Stimulated activated CD8-positive, alpha-beta memory T cell treated with anti-CD3 and anti-CD28 coated beads, Interleukin-7, amount 100 ng/mL, for 1 hour (primary cell): Measurements from ENCODE around the gene SPATA19.
"Not testable (repeated sequence)": the region's sequence is repeated elsewhere in the genome, so short reads cannot be mapped to it uniquely, and the experiment has no call there.

Source experiments
- DNase-seq, 2 donors: peaks; one replicate each; pipeline ENCODE4 v3.0.0-alpha.2; 2020; ENCODE audit warnings: low read depth in 2 of 2

The SPATA19 gene, protein sequence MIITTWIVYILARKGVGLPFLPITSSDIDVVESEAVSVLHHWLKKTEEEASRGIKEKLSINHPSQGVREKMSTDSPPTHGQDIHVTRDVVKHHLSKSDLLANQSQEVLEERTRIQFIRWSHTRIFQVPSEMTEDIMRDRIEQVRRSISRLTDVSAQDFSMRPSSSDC

DNA sequence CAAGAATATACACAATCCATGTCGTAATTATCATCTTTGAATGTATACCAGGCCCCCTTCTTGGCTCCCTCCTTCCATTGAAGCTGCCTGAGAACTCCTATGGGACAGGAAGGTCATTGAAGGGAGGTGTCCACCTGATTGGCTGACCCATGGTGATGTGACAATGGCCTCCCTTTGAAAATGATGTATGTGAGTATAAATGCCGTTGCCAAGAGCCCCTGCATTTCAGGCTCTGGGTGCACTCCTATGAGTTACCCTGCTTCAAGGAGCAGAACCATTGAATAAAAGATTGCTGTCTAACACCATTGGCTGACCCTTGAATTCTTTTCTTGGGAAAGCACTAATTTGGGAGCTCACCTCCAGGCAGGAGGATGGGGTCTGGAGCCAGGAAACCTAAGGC is at the start of gene SPATA19:
Gene SPATA19, minus strand, starts transcription at position 101 of the 400 bp plus-strand sequence. Its CDS starts 67 bp downstream, at position 34.
- no peak for DNase-seq

DNA sequence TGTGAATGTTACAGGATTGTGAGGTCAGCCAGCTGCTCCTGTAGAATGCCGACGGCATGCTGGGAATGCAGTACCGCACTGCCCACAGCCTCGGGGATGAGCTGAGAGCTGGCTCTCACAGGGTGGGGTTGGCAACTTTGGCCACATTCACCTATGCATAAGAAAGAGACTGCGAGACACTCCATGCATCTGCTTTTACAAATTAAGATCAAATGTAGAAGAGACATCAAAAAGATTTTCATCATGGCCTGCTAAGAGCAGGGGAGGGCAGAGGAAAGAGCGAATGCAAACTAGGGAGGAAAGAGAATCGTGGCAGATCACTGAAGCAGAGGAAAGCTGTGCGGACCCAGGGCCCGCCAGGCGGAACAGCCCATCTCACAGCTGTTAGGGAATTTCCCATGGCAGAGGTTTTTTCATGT is 49.8 kb upstream of the SPATA19 start:
- DNase-seq, result no peak

DNA sequence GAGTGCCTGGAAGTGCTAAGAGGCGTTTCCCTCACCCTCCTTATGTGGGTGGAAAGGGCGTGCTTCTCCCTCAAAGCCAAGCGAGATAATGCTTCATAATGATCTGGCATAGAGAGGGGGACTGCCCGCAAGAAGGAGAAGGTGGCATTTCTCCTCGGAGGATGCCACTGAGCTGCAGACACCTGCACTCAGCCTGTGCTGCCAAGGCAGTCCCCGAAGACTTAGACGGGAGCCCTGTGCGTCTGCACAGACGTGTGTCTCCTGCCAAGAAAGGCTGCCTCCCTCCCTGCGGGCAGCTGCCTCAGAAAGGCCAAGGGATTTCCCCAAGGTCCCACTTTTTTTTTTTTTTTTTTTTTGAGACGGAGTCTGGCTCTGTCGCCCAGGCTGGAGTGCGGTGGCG is 48.1 kb upstream of the SPATA19 start:
- DNase-seq, result no peak

DNA sequence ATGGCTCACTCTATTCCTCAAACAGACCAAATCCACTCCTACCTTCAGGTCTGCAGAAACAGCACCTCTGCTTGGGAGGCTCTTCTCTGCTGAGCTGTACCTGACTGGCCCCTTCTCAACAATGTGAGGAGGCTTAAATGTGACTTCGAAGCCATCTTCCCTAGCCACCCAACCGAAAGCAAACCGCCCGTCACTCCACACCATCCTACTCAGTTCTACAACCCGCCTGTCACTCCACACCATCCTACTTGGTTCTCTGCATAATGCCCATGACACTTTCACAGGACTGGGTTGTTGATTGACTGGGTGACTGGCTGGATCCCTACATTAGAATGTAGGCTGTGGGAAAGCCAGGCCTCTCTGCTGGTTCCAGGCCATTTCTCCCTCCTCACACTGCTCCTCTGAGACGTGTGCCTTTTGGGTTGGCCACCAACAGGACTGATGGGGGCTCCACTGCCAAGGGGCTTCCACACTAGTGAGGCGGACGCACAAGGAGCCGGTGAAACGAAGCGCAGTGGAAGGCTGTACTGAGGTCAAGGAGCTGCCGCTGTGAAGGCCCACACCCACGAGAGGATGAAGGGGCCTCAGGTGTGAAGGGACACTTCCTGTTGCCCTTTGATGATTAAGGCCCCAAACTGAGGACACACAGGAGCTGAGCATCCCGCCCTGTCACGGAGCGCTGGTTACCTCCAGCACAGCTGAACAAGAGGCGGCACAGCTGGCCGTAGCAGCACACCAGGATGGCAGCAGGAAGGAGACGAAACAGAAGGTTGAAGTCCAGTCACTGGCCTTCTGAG is 47.5 kb upstream of the SPATA19 start:
- no peak for DNase-seq

DNA sequence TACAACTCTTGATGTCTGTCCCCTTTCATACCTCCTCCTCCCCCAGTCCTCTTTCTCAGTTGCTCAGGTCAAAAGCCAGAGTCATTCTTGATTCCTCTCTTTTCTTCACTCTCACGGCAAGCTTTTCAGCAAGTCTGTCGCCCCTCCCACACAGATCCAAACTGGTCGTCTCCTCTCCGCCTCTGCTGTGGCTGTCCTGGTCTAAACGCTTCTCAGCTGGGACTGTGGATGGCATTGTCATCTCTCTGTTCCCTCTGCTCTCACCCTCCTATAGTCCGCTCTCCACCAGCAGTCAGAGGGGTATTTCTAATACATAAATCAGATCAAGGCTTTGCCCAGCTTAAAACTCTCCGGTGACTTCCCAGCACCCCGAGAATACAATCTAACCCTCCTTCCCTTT is 46.8 kb upstream of the SPATA19 start:
- no peak for DNase-seq

DNA sequence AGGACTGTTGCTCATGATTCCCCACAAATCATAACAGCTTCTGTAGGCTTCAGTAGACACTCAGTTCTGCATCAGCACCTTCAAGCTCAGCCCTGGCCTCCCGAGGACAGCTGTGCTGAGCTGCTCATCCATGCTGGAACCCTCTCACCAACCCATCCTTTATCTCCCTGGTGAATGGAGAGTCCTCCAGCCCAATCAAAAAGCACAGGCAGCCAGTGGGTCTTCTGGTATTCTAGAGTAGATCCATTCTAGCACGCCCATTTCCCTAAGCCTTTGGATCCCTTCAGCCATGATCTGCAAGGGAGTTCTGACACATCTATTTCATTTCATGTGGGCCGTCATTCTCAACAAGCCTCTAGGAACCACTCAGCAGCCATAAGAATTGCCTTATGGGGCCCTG is 44.6 kb upstream of the SPATA19 start:
- DNase-seq, result no peak

DNA sequence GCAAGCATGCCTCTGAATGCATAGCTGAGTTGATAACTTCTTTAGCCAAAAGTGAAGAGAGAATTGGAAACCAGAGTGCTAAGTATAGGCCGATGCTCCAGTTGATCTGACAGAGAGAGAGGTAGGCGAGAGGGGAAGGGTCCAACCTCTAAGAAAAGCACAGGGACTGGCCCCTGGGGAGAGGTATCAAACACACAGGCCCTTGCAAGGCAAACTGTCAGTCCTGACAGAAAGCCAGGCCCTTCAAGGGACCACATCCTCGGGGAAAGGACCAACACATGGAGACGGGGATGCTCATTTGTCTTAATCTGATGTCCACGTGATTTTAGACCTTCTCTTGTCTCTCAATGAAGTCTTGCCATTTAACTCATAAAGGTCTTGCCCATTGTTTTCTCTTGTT is 43.9 kb upstream of the SPATA19 start:
- no peak for DNase-seq

DNA sequence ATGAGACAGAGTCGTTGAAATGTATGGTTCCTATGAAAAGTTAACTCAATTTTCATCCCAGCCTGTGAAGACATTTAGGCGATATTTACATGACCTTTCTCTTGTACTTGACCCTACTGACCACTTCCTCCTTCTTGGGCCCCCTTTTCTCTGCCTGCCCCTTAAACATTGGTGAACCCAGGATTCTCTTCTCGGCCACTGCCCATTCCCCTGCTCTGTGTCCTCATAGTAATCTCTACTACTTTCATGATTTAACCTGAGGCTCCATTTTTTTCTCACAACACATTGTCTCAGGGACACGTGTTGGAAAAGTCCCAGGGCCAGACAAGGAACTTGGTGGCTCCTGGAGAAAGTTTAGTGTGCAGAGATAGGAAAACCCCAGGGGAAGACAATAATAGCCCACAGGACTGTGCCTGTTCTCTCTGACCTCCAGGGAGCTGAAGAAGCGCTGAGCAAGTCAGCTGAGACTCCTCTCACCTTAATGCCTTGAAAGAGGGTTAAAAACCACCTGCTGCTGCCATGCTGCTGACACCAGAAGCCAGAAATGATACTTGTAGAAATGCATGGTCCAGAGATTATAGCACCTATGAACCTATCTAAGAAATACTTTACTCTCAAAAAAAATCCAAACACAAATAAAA is 42.5 kb upstream of the SPATA19 start:
- no peak for DNase-seq

DNA sequence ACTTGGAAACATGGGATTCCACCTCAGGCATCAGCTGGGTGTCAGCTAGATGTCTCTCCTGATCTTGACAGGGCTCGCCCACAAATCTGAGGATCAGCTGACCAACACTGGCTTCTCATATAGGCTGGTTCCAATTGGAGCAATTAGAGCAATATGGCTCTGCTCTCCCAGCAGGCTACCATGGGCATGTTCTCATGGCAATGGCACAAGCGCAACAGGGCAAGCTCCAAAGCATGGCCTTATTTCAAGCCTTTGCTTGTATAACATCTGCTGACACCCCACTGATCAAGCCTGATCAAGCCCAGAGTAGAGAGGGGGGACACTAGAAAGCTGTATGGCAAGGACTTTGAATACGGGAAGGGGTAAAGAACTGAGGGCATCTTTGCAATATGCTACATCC is 40.7 kb upstream of the SPATA19 start:
- no peak for DNase-seq

DNA sequence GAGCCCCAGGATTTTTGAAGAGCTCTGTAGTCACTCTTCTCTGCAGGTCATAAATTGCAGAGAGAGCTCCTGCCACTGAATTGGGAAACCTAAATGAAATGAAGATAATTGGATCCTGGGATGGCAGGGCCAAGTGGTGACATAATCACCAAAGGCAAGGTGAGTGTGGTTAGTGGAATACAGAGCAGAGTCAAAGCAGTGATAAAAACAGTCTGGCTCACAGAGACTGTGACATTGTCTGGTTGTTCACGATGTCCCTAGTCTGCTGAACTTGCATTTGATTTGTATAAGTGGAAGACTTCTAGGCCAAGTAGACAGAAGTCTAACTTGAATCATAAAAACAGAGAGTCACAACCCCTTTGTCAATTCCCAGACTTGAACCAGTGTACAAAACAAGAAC is 26.8 kb upstream of the SPATA19 start:
- no peak for DNase-seq

DNA sequence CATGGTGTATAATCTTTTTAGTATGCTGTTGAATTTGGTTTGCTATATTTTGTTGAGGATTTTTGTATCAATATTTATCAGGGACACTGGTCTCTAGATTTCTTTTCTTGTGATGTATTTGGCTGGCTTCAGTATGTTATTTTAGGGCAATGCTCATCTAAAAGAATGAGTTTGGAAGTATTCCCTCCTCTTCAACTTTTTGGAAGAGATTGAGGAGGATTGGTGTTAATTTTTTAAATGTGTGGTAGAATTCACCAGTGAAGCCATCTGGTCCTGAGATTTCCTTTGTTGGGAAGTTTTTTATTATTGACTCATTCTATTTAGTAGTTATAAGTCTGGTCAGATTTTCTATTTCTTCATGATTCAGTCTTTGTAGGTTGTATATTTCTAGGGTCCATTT is 22.1 kb upstream of the SPATA19 start:
- DNase-seq, result no peak

DNA sequence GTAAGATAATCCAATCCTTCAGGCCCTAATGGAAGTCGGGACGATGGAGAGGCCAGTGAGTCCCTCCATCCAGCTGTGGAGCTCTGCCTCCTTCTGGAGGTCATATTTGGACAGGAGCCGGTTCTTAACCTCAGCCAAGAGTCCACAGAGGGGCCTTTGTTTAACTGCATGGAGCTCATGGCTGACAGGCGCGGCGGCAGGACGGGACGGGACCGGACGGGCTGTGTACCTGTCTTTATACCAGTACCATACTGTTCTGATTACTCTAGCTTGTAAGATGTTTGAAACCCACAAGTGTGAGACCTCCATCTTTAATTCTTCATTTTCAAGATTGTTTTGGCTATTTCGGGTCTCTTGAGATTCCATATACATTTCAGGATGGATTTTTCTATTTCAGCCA is 20.2 kb upstream of the SPATA19 start:
- DNase-seq, result no peak

DNA sequence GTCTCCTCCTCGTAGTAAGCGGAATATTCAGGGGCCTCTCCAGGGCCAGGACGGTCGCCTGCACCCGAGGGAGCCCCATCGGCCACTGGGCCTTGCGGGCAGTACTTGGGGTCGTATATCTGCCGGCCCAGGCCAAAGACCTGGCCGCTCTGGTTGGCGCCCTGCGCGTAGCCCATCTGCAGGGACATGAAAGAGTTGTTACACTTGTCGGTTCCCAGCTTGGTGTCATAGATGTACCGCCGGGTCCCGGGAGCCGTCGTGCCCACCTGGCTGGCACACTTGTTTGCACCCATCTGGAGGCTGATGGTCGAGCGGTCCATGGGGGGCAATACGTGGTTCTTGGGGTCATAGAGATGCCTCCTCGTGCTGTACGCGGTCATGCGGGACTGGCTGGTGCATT is 19.4 kb upstream of the SPATA19 start:
- DNase-seq, result no peak

DNA sequence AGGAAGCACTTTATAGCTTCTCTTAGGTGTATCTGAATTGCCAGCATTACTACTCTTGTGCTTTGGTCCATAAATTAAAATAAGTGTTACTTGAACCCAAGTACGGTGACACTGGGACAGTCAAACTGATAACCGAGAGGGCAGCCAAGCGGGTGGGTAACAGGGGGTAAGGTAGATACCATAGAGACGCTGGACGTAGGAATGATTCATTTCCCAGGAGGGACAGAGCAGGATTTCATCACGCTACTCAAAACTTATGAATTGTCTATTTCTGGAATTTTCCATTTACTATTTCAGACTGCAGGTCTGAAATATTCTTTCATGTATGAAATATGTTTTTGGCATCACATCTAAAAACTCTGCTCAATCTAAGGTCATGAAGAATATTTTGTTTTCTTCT is 14.8 kb upstream of the SPATA19 start:
- no peak for DNase-seq

DNA sequence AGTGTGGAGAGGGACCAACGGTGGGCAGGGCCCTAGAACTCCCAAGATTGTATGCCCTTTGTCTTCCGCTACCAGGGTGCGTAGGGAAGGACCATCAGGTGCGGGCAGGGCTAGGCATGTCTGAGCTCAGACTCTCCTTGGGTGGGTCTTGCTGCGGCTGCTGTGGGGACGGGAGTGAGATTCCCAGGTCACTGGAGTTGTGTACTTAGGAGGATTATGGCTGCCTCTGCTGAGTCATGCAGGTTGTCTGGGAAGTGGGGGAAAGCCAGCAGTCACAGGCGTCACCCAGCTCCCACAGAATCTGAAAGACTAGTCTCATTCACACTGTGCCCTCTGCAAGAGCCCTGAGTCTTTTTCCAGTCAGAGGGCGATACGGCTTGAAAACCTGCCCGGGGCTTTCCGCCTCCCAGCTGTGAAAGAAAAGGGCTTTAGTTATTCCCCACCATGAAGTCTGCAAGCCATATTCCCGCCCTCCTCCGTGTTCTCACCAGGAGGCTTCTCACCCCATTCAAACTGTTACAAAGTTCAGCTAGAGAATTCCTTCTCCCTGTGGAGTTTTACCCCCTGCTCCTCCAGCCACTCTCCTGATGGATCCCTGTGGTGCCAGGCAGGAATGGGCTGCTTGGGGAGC is 9.1 kb upstream of the SPATA19 start:
- DNase-seq, result not testable (repeated sequence)

DNA sequence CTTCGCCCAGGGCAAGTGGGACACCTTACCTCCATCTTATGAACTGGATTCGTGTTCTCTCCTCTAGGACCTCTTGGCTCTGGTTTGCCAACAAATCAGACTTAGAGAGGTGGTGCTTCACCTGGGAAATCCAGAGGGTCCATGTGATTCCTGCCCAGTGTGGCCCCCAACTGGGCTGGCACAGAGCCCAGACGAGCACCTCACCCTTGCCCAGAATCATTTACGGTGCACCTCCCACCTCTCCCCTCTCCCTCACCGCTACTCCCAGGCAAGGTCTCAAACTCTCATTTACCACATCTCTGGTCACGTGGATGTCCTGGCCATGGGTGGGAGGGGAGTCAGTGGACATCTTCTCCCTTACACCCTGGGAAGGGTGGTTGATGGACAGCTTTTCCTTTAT is 1.1 kb downstream of the SPATA19 start:
- no peak for DNase-seq

DNA sequence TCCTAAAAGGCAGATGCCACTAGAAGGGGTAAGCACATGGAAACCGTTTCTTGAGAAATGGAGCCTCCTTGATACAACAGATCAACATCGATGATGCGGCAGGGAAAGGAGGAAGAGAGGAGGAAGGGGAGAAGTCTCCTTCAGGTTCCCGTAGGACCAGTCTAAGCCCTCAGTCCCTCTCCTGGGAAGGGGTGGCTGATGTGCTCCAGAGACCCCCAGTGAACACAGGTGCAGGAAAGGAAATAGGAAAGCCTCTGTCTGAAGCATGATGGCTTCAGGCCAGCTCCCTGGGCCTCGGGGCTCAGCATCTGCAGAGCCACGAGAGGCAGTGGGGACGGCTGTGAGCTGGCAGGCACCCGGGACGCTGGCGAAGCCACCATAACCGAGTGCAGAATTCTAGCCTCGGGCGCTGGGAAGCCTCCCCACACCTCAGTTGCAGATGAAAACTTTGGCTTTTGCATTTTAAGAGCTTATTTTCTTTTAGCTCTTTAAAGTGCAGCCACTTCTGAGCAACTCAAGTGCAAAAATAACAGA is 1.8 kb downstream of the SPATA19 start:
- no peak for DNase-seq

DNA sequence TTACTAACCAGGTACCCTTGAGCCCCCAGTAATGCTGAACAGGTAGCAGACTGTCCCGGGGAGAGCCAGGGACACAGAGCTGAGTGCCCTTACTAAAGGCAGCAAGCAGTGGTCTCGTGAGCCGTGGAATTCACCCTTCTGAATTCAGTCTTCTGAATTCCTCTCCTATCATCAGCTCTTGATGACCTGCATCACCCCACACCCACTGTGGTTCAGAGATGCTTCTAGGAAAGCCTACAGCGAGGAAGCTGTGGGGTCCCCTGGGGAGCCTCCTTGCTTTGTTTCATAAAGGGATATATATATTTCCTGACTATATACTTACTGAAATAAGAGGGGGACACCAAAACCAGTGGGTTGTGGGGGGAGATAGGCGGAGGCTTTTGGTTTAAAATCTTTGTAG is 2.6 kb downstream of the SPATA19 start:
- DNase-seq, result no peak

DNA sequence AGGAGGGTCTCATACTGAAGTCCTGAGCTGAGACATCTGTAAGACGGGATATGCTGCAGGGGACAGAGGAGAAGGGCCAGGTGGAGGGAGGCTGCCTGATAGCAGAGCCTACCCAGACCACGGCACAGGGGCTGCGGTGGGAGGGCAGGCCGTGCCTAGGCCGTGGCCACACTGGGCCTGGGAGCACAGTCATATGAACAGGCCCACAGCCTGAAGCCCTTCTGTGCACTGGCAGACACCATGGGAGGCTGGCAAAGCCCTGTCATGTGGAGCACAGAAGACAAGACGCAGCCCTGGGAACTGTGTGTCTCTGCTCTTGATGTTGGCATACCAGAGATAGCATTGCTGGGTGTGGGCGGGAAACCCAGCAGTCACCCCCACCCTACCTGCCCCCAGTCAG is 3.3 kb downstream of the SPATA19 start:
- DNase-seq, result no peak

DNA sequence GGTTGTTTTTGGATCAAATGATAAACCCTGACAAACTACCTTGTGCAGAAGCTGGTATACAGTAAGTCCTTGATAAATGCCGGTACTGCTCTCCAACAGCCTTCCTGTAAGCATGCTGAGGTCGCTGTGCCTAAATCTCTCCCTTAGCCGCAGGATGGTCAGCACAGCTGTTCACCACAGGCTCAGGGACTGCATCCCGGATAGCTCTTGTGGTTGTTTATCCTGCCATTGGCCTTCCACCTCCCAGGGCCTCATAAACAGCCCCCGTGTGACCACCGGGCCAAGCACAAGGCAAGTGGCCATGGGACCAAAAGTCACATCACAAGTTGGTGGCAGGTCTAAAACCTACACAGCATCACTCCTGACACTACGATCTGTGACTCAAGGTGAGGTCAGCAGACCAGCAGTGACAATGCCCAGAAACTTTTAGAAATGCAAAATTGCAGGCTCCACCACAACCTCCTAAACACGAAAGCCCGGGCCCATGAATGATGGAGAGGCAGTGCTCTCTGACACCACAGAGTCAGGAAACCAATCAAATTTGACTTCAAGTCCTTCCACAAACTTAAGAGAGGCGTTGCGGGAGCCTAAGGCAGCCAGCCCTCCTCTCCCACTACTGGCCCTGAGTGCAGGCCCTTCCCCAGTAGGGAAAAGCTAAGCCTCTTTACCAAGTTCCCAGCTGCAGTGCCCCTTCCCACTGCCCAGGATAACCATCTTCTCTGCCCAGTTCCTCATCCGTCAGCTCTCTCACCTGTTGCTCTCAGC is 3.9 kb downstream of the SPATA19 start:
- no peak for DNase-seq

DNA sequence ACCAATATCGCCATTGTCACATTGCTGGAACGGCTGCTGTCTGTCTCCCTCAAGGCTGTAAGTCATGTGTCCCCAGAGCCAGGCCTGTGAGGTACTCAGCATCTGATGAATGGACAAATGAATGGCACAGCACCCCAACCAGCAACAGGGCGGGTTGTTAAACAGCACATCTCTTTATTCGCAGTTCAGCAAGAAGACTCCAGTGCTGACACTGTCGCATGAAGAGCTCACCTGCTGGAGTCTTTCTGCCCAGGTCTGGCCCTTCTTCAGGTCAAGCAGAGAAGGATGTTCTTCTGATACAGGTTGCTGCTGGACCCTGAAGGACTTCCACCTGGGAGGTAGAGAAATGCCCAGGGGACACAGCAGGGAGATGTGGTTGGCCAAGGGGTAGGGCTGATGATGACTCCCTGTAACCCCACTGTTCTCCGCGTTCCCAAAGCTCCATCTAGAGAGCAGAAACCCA is 4.8 kb downstream of the SPATA19 start:
- DNase-seq, result no peak
